Measurements from ENCODE around the gene TBCB.
"Not testable (repeated sequence)": the region's sequence is repeated elsewhere in the genome, so short reads cannot be mapped to it uniquely, and the experiment has no call there.

TBCB gene

GRCh38 chr19:36169084-36169760 is 54.0 kb downstream of the TBCB start:
- no peak overlapping the region for H3K4me3 ChIP-seq (ENCODE audit: low read depth, low read length)

GRCh38 chr19:36172852-36173251 is 57.6 kb downstream of the TBCB start:
- H3K4me3 ChIP-seq (ENCODE audit: low read depth, low read length), result no peak overlapping the region

- not testable (repeated sequence) for H3K4me3 ChIP-seq (ENCODE audit: low read depth, low read length)
Measured at GRCh38 chr19:36173846-36174245, 58.6 kb downstream of the TBCB start.

Measured in iPS-11a (cell line).